Stimulated activated CD4-positive, alpha-beta T cell treated with anti-CD3 and anti-CD28 coated beads, Interleukin-4, amount 100 ng/mL, for 1 hour (primary cell): ENCODE measurements around the gene DHRSX.

Experiments used
- DNase-seq: peaks from one replicate; pipeline ENCODE4 v3.0.0-alpha.2; 2020

DHRSX gene

DNA sequence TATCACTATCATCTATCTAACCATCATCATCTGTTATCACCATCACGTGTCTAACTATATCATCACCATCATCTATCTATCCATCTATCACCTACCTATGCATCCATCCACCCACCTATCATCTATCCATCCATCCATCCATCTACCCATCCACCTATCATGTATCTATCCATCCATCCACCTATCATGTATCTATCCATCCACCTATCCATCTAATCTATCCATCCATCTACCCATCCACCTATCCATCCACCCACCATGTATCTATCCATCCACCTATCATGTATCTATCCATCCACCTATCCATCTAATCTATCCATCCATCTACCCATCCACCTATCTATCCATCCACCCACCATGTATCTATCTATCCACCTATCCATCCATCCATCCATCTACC lies 316.7 kb downstream of the DHRSX start:
- DNase-seq: no peak

DNA sequence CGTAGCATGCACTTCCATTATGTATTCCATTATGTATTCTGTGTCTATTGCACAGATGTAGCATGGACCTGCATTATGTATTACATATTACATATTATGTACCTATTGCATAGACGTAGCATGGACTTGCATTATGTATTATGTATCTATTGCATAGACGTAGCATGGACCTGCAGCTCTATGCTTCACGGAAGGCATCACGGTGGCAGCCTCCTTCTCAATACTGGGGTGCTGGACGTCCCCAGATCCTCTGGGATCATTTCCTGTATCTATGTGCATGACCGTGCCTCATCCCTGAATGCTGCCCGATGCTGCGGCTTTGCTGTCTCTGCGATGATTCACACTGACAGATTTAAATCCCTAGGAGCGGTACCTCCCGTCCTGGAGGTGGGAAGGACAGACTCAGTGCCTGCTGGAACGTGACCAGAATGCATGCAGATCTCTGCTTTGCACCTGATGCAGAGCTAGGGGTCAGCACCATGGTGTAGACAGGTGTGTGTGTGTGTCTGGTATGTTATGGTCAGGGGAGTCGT lies 317.5 kb downstream of the DHRSX start:
- DNase-seq: no peak

GRCh38 chrX:2177541-2177940 lies 323.2 kb downstream of the DHRSX start:
- DNase-seq: no peak

DNA sequence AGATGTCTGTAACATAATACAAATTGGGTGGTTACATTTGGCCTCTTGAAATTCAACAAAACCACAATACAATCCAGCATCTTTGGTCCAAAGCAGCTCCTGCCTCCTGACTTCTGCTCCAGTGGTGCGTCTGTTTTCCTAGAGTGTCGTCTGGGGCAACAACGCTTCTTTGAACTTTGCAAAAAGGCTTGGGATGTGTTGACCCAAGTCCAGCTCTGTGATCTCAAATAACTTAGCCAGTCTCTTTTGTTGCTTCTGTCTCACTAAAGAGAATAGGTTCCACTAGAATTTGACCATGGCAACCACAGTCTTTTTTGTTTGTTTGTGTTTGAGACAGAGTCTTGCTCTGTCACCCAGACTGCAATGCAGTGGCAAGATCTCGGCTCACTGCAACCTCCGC lies 324.0 kb downstream of the DHRSX start:
- no peak for DNase-seq

- DNase-seq: no peak
Measured at GRCh38 chrX:2176274-2176673, 324.5 kb downstream of the DHRSX start.

GRCh38 chrX:2172359-2172758 lies 328.4 kb downstream of the DHRSX start:
- no peak for DNase-seq
